Nucleus accumbens (tissue), 56 donors: ENCODE measurements around the gene ZNF892.
A peak's percentile ranks its signal among the peaks of the same experiment; 100 is the strongest.
"Not testable (repeated sequence)": the region's sequence is repeated elsewhere in the genome, so short reads cannot be mapped to it uniquely, and the experiment has no call there.

Experiments used
- DNase-seq, 56 donors: peaks; one replicate each; lab custom pipeline; 2025; lab: John Stamatoyannopoulos, UW

The ZNF892 gene

GRCh38 chr2:95220449-95220848 lies 13.1 kb downstream of the ZNF892 start:
- DNase-seq, result no peak

- DNase-seq, result no peak
Measured at GRCh38 chr2:95225658-95226057, 18.3 kb downstream of the ZNF892 start.

- DNase-seq, result peak in 50 of 56 donors; percentile 6 to 89 (median 54)
Measured at GRCh38 chr2:95231723-95232122, 24.4 kb downstream of the ZNF892 start.

- DNase-seq, result no peak
Measured at GRCh38 chr2:95232232-95232631, 24.9 kb downstream of the ZNF892 start.

- no peak for DNase-seq
Measured at GRCh38 chr2:95234286-95234785, 27.0 kb downstream of the ZNF892 start.

- no peak for DNase-seq
Measured at GRCh38 chr2:95234816-95235215, 27.5 kb downstream of the ZNF892 start.

- no peak for DNase-seq
Measured at GRCh38 chr2:95238131-95238530, 30.8 kb downstream of the ZNF892 start.

GRCh38 chr2:95240091-95240490 lies 32.8 kb downstream of the ZNF892 start:
- DNase-seq, result no peak

GRCh38 chr2:95240556-95240955 lies 33.2 kb downstream of the ZNF892 start:
- DNase-seq, result no peak

GRCh38 chr2:95242084-95242483 lies 34.8 kb downstream of the ZNF892 start:
- not testable (repeated sequence) for DNase-seq
